Dedifferentiated amniotic fluid mesenchymal stem cell (primary cell): Measurements from ENCODE around the gene GRIK1.

Source experiments
- DNase-seq: peaks from one replicate; pipeline ENCODE4 v3.0.0-alpha.2; 2016; ENCODE audit errors: extremely low spot score

GRIK1 gene

GRCh38 chr21:29786496-29787360 lies 153.1 kb downstream of the GRIK1 start:
- no peak for DNase-seq

GRCh38 chr21:29777160-29777559 lies 162.6 kb downstream of the GRIK1 start:
- no peak for DNase-seq

- no peak for DNase-seq
Measured at GRCh38 chr21:29775462-29775861, 164.3 kb downstream of the GRIK1 start.

- no peak for DNase-seq
Measured at GRCh38 chr21:29771491-29772066, 168.2 kb downstream of the GRIK1 start.

- DNase-seq: no peak
Measured at GRCh38 chr21:29763674-29764073, 176.1 kb downstream of the GRIK1 start.

- DNase-seq: no peak
Measured at GRCh38 chr21:29762570-29763082, 177.2 kb downstream of the GRIK1 start.

- DNase-seq: no peak
Measured at GRCh38 chr21:29753216-29753615, 186.6 kb downstream of the GRIK1 start.

- no peak for DNase-seq
Measured at GRCh38 chr21:29751473-29752185, 188.2 kb downstream of the GRIK1 start.

- DNase-seq: no peak
Measured at GRCh38 chr21:29749957-29750356, 189.8 kb downstream of the GRIK1 start.

GRCh38 chr21:29749223-29749622 lies 190.6 kb downstream of the GRIK1 start:
- DNase-seq: no peak

- DNase-seq: no peak
Measured at GRCh38 chr21:29748391-29749167, 191.2 kb downstream of the GRIK1 start.

GRCh38 chr21:29741761-29742160 lies 198.0 kb downstream of the GRIK1 start:
- DNase-seq: no peak

- no peak for DNase-seq
Measured at GRCh38 chr21:29739176-29739575, 200.6 kb downstream of the GRIK1 start.

GRCh38 chr21:29738730-29739129 lies 201.1 kb downstream of the GRIK1 start:
- no peak for DNase-seq

GRCh38 chr21:29737186-29737585 lies 202.6 kb downstream of the GRIK1 start:
- no peak for DNase-seq

- no peak for DNase-seq
Measured at GRCh38 chr21:29730281-29730680, 209.5 kb downstream of the GRIK1 start.

GRCh38 chr21:29726044-29726443 lies 213.8 kb downstream of the GRIK1 start:
- no peak for DNase-seq

GRCh38 chr21:29725025-29725736 lies 214.6 kb downstream of the GRIK1 start:
- DNase-seq: no peak

GRCh38 chr21:29721964-29722363 lies 217.8 kb downstream of the GRIK1 start:
- no peak for DNase-seq

GRCh38 chr21:29721221-29721620 lies 218.6 kb downstream of the GRIK1 start:
- no peak for DNase-seq

GRCh38 chr21:29719521-29719920 lies 220.3 kb downstream of the GRIK1 start:
- DNase-seq: no peak
